K562 (cell line): ENCODE measurements around the gene ZNF644. TPM values are rescaled to one million over a fixed set of nuclear protein-coding genes. Genes with fewer than 3 reads are reported as not detected.

Experiments
- ATAC-seq: fragments of 200-7000 bp; cut with Tn5 transposase; 3 replicates; pipeline ENCODE4 v1.9.1; 2020; ENCODE audit warnings: moderate library complexity
- BruUV-seq: library from RNA; stranded (reverse); fragments of 400-500 nt; replicated peaks from 2 replicates; lab custom pipeline; 2021; lab: Mats Ljungman, UMichigan
- CTCF ChIA-PET: fragments of 300-600 bp; formaldehyde crosslinking; extraction: SDS; loops from one replicate; lab custom pipeline; 2021; ENCODE audit warnings: low intra/inter-chr PET ratio; lab: Yijun Ruan, JAX
- POLR2A ChIA-PET: fragments of 300-600, 350-650 bp; sonication (Branson Sonifier 250); formaldehyde crosslinking; extraction: SDS; loops from one replicate; lab custom pipeline; 2021; ENCODE audit warnings: antibody characterized with exemption, inconsistent platforms; lab: Yijun Ruan, JAX
- DNase-seq, 4 experiments: peaks; one replicate each; pipeline versions ENCODE4 v3.0.0 to v3.0.0-alpha.2; 2011 to 2018; ENCODE audit warnings: low spot score in 3 of 4, mixed read lengths in 3 of 4; ENCODE audit errors: extremely low read depth in 1 of 4
- FAIRE-seq: peaks from 2 replicates; lab custom pipeline; 2011; peaks lifted over from hg19 to GRCh38; lab: Jason Lieb, UNC
- H2AFZ ChIP-seq: 2 replicates; pipeline ENCODE4 v1.6.0; 2011; ENCODE audit warnings: low read depth, low read length, control low read depth, inconsistent platforms
- H3K27ac ChIP-seq: fragments of 200-600 bp; 3 replicates; pipeline ENCODE4 v1.8.0; 2011; ENCODE audit warnings: low read depth, mild to moderate bottlenecking, control low read depth, inconsistent platforms, low read length, moderate library complexity, mixed read lengths; ENCODE audit errors: extremely low read depth
- H3K27me3 ChIP-seq, 2 experiments: fragments of 300-600 bp in 1 of 2; 2 replicates in 1 of 2; 3 replicates in 1 of 2; pipeline versions ENCODE4 v1.6.0 to v1.8.0; 2011; ENCODE audit warnings: inconsistent platforms in 2 of 2, low read length in 2 of 2, mild to moderate bottlenecking in 1 of 2, mixed read lengths in 1 of 2, moderate library complexity in 1 of 2; ENCODE audit not compliant: control insufficient read depth in 2 of 2, insufficient read depth in 2 of 2
- H3K36me3 ChIP-seq: fragments of 300-600 bp; 3 replicates; pipeline ENCODE4 v1.8.0; 2011; ENCODE audit warnings: mild to moderate bottlenecking, low read length, inconsistent platforms; ENCODE audit not compliant: control insufficient read depth, insufficient read depth
- H3K4me1 ChIP-seq, 2 experiments: fragments of 200-600 bp in 1 of 2; replicated peaks in 1 of 2; 2 replicates in 1 of 2; 3 replicates in 1 of 2; pipeline versions ENCODE4 v1.5.1 to v1.8.0; 2011; ENCODE audit warnings: inconsistent platforms in 2 of 2, low read length in 2 of 2, mild to moderate bottlenecking in 1 of 2, mixed read lengths in 1 of 2, moderate library complexity in 1 of 2; ENCODE audit not compliant: control insufficient read depth in 2 of 2, insufficient read depth in 2 of 2
- H3K4me2 ChIP-seq: 2 replicates; pipeline ENCODE4 v1.6.1; 2011; ENCODE audit warnings: low read length, control low read depth, inconsistent platforms, mixed read lengths; ENCODE audit not compliant: insufficient read depth
- H3K4me3 ChIP-seq: fragments of 200-600 bp; sonication (generic), shearing (Covaris generic); 2 replicates; pipeline ENCODE4 v1.5.1; 2016; ENCODE audit warnings: control low read depth, inconsistent platforms
- H3K79me2 ChIP-seq: fragments of 200-600 bp; 3 replicates; pipeline ENCODE4 v1.8.0; 2011; ENCODE audit warnings: low read length, inconsistent platforms; ENCODE audit not compliant: control insufficient read depth, insufficient read depth
- H3K9ac ChIP-seq, 2 experiments: 2 replicates each; pipeline versions ENCODE4 v1.6.0 to v1.6.1; 2011; ENCODE audit warnings: low read depth in 2 of 2, low read length in 2 of 2, control low read depth in 1 of 2, inconsistent platforms in 1 of 2, mild to moderate bottlenecking in 1 of 2, mixed read lengths in 1 of 2; ENCODE audit not compliant: insufficient read depth in 1 of 2
- H3K9me1 ChIP-seq: one replicate; pipeline ENCODE4 v1.6.0; 2011; ENCODE audit warnings: inconsistent platforms, mild to moderate bottlenecking, low read length, moderate library complexity; ENCODE audit not compliant: control insufficient read depth, insufficient read depth
- H3K9me3 ChIP-seq: replicated peaks from 2 replicates; pipeline ENCODE4 v1.5.1; 2011; ENCODE audit warnings: low read depth, low read length, inconsistent platforms; ENCODE audit not compliant: control insufficient read depth, insufficient read depth
- H4K20me1 ChIP-seq: replicated peaks from 2 replicates; pipeline ENCODE4 v1.6.1; 2011; ENCODE audit warnings: low read length, inconsistent platforms, mixed read lengths; ENCODE audit not compliant: control insufficient read depth, insufficient read depth
- FOXM1 ChIP-seq, 2 experiments: fragments of 450-650 bp in 1 of 2; sonication (generic) in 1 of 2; formaldehyde crosslinking in 1 of 2; IDR thresholded peaks; 2 replicates each; pipeline versions ENCODE4 v1.6.1 to v1.9.0; 2017 to 2022; ENCODE audit warnings: low read depth in 2 of 2, mild to moderate bottlenecking in 2 of 2, missing genetic modification reagents in 1 of 2, moderate library complexity in 1 of 2
- LEF1 ChIP-seq: fragments of 450-650 bp; IDR thresholded peaks from 2 replicates; pipeline ENCODE4 v1.6.1; 2016; ENCODE audit warnings: mild to moderate bottlenecking
- RBM25 ChIP-seq: fragments of 200-400 bp; formaldehyde crosslinking; IDR thresholded peaks from 2 replicates; pipeline ENCODE4 v1.6.1; 2018; ENCODE audit warnings: low read length, low read depth, moderate library complexity; ENCODE audit not compliant: severe bottlenecking
- RCOR1 ChIP-seq, 2 experiments: IDR thresholded peaks; 2 replicates each; pipeline ENCODE4 v1.6.1; 2012; ENCODE audit warnings: low read depth in 2 of 2, low read length in 2 of 2, borderline replicate concordance in 1 of 2, improper control_type of control experiment in 1 of 2
- WGBS: fragments of 100-300 bp; shearing (Covaris generic); methylation state at CpG from one replicate; pipeline ENCODE4 v1.1.6; 2016; ENCODE audit warnings: low coverage, mixed read lengths; ENCODE audit not compliant: insufficient coverage; ENCODE audit errors: missing lambda C conversion rate; 5-methylcytosine and 5-hydroxymethylcytosine counted together
- in situ Hi-C: fragments of 300-500 bp; cut with MboI; formaldehyde crosslinking; loops from 4 replicates; pipeline ENCODE4 v1.15.0; 2018; ENCODE audit warnings: inconsistent platforms, mixed read lengths
- intact Hi-C: fragments of 100-400 bp; cut with micrococcal nuclease; formaldehyde crosslinking; loops from 2 replicates; pipeline ENCODE4 v1.14.2; 2022
- polyA plus RNA-seq, 8 experiments: library from polyadenylated mRNA; depleted of rRNA in 4 of 8; stranded (reverse) in 5 of 8; unstranded in 3 of 8; fragments of >200 nt; fragmentation: Nextera tagmentation in 2 of 8; fragmentation: Illumina TruSeq in 1 of 8; extraction: Ambion mirVana in 2 of 8; extraction: Trizol in 1 of 8; gene quantifications; 2 replicates each; pipeline versions ENCODE4 v1.2.1 to v1.2.3, GENCODE V29; 2011 to 2014; ENCODE audit warnings: inconsistent platforms in 1 of 8, missing spikeins in 1 of 8
- total RNA-seq, 7 experiments: library from RNA; depleted of rRNA in 6 of 7; stranded (reverse); fragments of >200 nt in 6 of 7; fragmentation: Illumina TruSeq in 2 of 7; extraction: Trizol in 2 of 7; gene quantifications; 2 replicates each; pipeline versions ENCODE4 v1.2.1 to v1.2.3, GENCODE V29; 2011 to 2021; ENCODE audit warnings: low replicate concordance in 1 of 7
- TF ChIP-seq, protein P1 (sequence below): fragments of 450-650 bp; IDR thresholded peaks from 2 replicates; pipeline ENCODE4 v1.6.1; 2016; ENCODE audit warnings: mild to moderate bottlenecking
- TF ChIP-seq, protein P2 (sequence below): fragments of 250-450 bp; sonication (Bioruptor Pico); IDR thresholded peaks from 2 replicates; pipeline ENCODE4 v1.8.0; 2021; ENCODE audit warnings: mild to moderate bottlenecking, moderate library complexity

The ZNF644 gene
- total and polyA plus RNA-seq, 9 of the 15 experiments (the other 6 are each of a cell fraction or from before 2014, with no cell fraction given), result 25.3 to 71.4 (median 39.6) TPM

DNA sequence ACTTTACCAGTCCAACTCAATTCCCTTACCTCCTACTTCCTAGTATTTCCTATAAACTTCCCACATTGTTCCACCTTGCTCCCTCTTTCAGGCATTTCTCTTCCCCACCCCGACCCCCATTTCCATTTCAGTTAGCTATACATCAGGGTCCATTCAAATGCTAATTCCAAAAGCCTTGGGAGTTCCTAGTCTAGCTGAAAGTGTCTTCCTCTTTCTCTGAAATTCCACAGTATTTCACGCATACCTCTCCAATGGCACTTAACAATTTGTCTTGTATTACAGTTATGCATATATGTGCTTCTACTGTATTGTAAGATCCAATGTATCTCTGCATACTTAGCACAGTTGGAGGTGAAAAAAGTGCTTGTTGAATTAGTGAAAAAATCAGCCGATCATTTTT, 94.9 kb downstream of the ZNF644 start:
- Histone ChIP-seq H3K36me3 (peaks cover 6% of the 10 kb centered on the region; the same call in 1 of the 3 replicates), H3K27me3 (no peaks in the 10 kb centered on the region), H4K20me1 (no peaks in the 10 kb centered on the region), H3K9me3 (peaks cover 11% of the 10 kb centered on the region; the same call in 1 of the 2 replicates), H3K4me2 (no peak overlapping the region), H3K9ac (no peak overlapping the region)
- ChIA-PET CTCF (no interaction called here), POLR2A (interaction anchor here (1.4 to 1.8 kb wide), 2 partner anchors 8 to 10 kb away, joined by 3 to 6 read pairs; no protein-coding TSS in a partner anchor)
- in situ Hi-C loops, result no loop called here
- FAIRE-seq (no peak), ATAC-seq (no peak)
- BruUV-seq, result no TSS peak
- WGBS, result 95% methylated on average over 3 of the region's 3 CpGs
- TF ChIP-seq LEF1 (no peak), RCOR1 (IDR thresholded peaks at IDR 0.05; ENCODE audit: borderline replicate concordance in 1 of 2, low read depth in 2 of 2, low read length in 2 of 2) (no peak), RBM25 (no peak), FOXM1 (IDR thresholded peaks at IDR 0.05; ENCODE audit: low read depth) (no peak), FOXM1 (CRISPR knock-in tag; IDR thresholded peaks at IDR 0.05; ENCODE audit: low read depth) (no peak)
- TF ChIP-seq, protein P1, sequence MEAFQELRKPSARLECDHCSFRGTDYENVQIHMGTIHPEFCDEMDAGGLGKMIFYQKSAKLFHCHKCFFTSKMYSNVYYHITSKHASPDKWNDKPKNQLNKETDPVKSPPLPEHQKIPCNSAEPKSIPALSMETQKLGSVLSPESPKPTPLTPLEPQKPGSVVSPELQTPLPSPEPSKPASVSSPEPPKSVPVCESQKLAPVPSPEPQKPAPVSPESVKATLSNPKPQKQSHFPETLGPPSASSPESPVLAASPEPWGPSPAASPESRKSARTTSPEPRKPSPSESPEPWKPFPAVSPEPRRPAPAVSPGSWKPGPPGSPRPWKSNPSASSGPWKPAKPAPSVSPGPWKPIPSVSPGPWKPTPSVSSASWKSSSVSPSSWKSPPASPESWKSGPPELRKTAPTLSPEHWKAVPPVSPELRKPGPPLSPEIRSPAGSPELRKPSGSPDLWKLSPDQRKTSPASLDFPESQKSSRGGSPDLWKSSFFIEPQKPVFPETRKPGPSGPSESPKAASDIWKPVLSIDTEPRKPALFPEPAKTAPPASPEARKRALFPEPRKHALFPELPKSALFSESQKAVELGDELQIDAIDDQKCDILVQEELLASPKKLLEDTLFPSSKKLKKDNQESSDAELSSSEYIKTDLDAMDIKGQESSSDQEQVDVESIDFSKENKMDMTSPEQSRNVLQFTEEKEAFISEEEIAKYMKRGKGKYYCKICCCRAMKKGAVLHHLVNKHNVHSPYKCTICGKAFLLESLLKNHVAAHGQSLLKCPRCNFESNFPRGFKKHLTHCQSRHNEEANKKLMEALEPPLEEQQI, result 0 out of 2 replicates have a peak, but pooled peaks have one; percentile 37
- TF ChIP-seq, protein P2, sequence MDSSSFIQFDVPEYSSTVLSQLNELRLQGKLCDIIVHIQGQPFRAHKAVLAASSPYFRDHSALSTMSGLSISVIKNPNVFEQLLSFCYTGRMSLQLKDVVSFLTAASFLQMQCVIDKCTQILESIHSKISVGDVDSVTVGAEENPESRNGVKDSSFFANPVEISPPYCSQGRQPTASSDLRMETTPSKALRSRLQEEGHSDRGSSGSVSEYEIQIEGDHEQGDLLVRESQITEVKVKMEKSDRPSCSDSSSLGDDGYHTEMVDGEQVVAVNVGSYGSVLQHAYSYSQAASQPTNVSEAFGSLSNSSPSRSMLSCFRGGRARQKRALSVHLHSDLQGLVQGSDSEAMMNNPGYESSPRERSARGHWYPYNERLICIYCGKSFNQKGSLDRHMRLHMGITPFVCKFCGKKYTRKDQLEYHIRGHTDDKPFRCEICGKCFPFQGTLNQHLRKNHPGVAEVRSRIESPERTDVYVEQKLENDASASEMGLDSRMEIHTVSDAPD (CRISPR knock-in tag), result no peak
- TF ChIP-seq, all 486 proteins: peak for 1
- DNase-seq, result no peak
- no peak overlapping the region for H2AFZ ChIP-seq
- H3K4me3 ChIP-seq, result no peak overlapping the region
- peaks cover 83% of the 10 kb centered on the region for H3K79me2 ChIP-seq
- H3K9me1 ChIP-seq, result no peaks in the 10 kb centered on the region
- intact Hi-C loops, result no loop called here
- peaks cover under 1 to 27% of the 10 kb centered on the region in 2 experiments; a peak in 2 of 5 replicates for H3K4me1 ChIP-seq
- H3K27ac ChIP-seq, result peak overlapping the region; percentile 77; the same call in 2 of the 3 replicates
